ENCODE data around the gene C13orf42.

The C13orf42 gene

GRCh38 chr13:51033421-51034185, 77.5 kb downstream of the C13orf42 start:
- no peak for DNase-seq (ENCODE audit: low spot score)

- no peak for DNase-seq (ENCODE audit: low spot score)
Observed at GRCh38 chr13:51032831-51033230, 78.2 kb downstream of the C13orf42 start.

Data from SW480 (cell line).